Measurements from ENCODE around the gene NGLY1. TPM values are rescaled to one million over a fixed set of nuclear protein-coding genes. Genes with fewer than 3 reads are reported as not detected.

NGLY1 gene
- total and polyA plus RNA-seq, 2 of the 8 experiments (the other 6 are each of a cell fraction or from before 2014, with no cell fraction given) = 3.1 to 24.8 TPM

DNA sequence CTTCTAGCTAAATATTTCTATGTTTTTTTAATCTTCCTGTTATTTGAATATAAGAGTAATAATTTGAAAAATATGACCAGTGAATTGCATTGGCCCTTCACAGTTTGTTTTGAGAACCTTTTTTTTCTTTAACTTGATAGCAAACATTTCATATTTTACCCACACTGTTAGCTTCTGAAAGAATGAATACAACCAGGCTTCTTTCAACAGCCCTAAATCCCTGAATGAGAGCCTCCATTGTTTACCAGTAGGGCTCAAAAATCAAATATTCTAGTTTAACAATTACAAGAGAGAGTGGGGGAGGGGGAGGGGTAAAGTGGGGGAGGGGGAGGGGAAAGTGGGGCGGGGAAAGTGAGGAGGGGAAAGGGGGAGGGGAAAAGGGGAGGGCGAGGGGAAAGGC lies 104.1 kb downstream of the NGLY1 start:
- Histone ChIP-seq H2BK120ac (replicated peaks; ENCODE audit: low read depth, low read length) (no peak overlapping the region), H2AFZ (ENCODE audit: low read length) (no peak overlapping the region), H3K4me1 (replicated peaks in 1 of 4; ENCODE audit: control insufficient read depth in 3 of 4, insufficient read depth in 4 of 4, low read length in 3 of 4) (no peaks in the 10 kb centered on the region; a peak in 1 of 7 replicates), H4K91ac (replicated peaks; ENCODE audit: insufficient read length, low read length) (no peak overlapping the region), H4K8ac (ENCODE audit: extremely low read depth, insufficient read depth, low read length) (no peak overlapping the region), H3K9ac (replicated peaks in 1 of 4; ENCODE audit: extremely low read depth in 1 of 4, low read depth in 3 of 4, low read length in 3 of 4) (no peak overlapping the region), H3K36me3 (ENCODE audit: control insufficient read depth in 2 of 4, insufficient read depth in 4 of 4, low read length in 3 of 4) (no peaks in the 10 kb centered on the region), H3K9me3 (ENCODE audit: insufficient read depth in 2 of 2, low read depth in 1 of 2, low read length in 1 of 2) (no peaks in the 10 kb centered on the region), H3K27ac (ENCODE audit: low read depth, low read length) (no peak overlapping the region), H2BK12ac (ENCODE audit: low read depth, low read length) (no peak overlapping the region), H2BK15ac (ENCODE audit: low read length) (no peak overlapping the region), H2BK20ac (ENCODE audit: low read length) (no peak overlapping the region), H3K23ac (ENCODE audit: insufficient read length) (no peak overlapping the region), H2AK5ac (ENCODE audit: low read depth, low read length) (no peak overlapping the region), H4K5ac (ENCODE audit: insufficient read length, low read depth, low read length) (no peak overlapping the region), H3K4ac (replicated peaks; ENCODE audit: insufficient read length, low read depth, low read length) (no peak overlapping the region), H4K20me1 (replicated peaks in 1 of 2; ENCODE audit: control insufficient read depth in 1 of 2, insufficient read depth in 2 of 2, low read length in 2 of 2) (no peaks in the 10 kb centered on the region), H3K4me2 (ENCODE audit: insufficient read depth in 1 of 2, low read depth in 2 of 2, low read length in 2 of 2) (no peak overlapping the region), H3K27me3 (replicated peaks in 1 of 4; ENCODE audit: control insufficient read depth in 3 of 4, extremely low read depth in 1 of 4, insufficient read depth in 3 of 4, low read length in 3 of 4) (no peaks in the 10 kb centered on the region), H3K18ac (ENCODE audit: extremely low read depth, low read length) (no peak overlapping the region), H3K56ac (replicated peaks; ENCODE audit: insufficient read length, low read depth, low read length) (no peak overlapping the region), H3K4me3 (ENCODE audit: extremely low read depth in 1 of 4, insufficient read depth in 2 of 4, low read depth in 3 of 4, low read length in 4 of 4) (no peak overlapping the region), H3K23me2 (ENCODE audit: low read depth, low read length) (no peaks in the 10 kb centered on the region), H3K79me1 (ENCODE audit: low read depth, low read length) (no peaks in the 10 kb centered on the region), H3K14ac (ENCODE audit: insufficient read length) (no peak overlapping the region), H2BK5ac (ENCODE audit: low read depth, low read length) (no peak overlapping the region), H3K79me2 (ENCODE audit: control insufficient read depth in 1 of 2, insufficient read depth in 2 of 2, low read length in 2 of 2) (no peaks in the 10 kb centered on the region)
- 71% methylated on average over 1 of the region's 2 CpGs; no CpG with 5 or more reads in 1 of the 2 experiments for WGBS, 2 experiments (ENCODE audit: extremely low coverage in 1 of 2, insufficient coverage in 1 of 2, insufficient read length in 1 of 2, insufficient replicate concordance in 2 of 2, low coverage in 1 of 2, low lambda C conversion rate in 2 of 2, missing lambda C conversion rate in 1 of 2)
- CTCF ChIA-PET (ENCODE audit: partially characterized antibody) = interaction anchor here (1.0 kb wide), 1 partner anchor 13 kb away, joined by 3 read pairs; no protein-coding TSS in a partner anchor
- POLR2A ChIA-PET (ENCODE audit: partially characterized antibody) = interaction anchor here (1.4 kb wide), 1 partner anchor 102 kb away, joined by 3 read pairs; no protein-coding TSS in a partner anchor
- FAIRE-seq = no peak
- DNase-seq (ENCODE audit: low read depth in 1 of 2, low spot score in 2 of 2) = no peak
- TF ChIP-seq JUN (IDR thresholded peaks at IDR 0.05; ENCODE audit: low read depth, low read length) (no peak), SP1 (IDR thresholded peaks at IDR 0.05; ENCODE audit: low read depth, low read length) (no peak), TAF7 (optimal IDR thresholded peaks at IDR 0.05; ENCODE audit: borderline replicate concordance, low read depth, low read length) (no peak), SP2 (IDR thresholded peaks at IDR 0.05; ENCODE audit: low read length) (no peak), GABPA (IDR thresholded peaks at IDR 0.05; ENCODE audit: borderline replicate concordance, insufficient read depth, low read length) (no peak), GTF2F1 (IDR thresholded peaks at IDR 0.05; ENCODE audit: borderline replicate concordance, low read depth, low read length) (no peak), BACH1 (IDR thresholded peaks at IDR 0.05; ENCODE audit: low read length) (no peak), ATF3 (IDR thresholded peaks at IDR 0.05; ENCODE audit: insufficient read depth, low read depth, low read length) (no peak), CHD1 (IDR thresholded peaks at IDR 0.05; ENCODE audit: low read depth, low read length) (no peak), CBX5 (IDR thresholded peaks at IDR 0.05; ENCODE audit: low read depth, low read length) (no peak), FOSL1 (IDR thresholded peaks at IDR 0.05; ENCODE audit: insufficient read depth, low read depth, low read length) (no peak), SAP30 (IDR thresholded peaks at IDR 0.05; ENCODE audit: insufficient read depth, insufficient replicate concordance, low read length) (no peak), ZNF274 (IDR thresholded peaks at IDR 0.05; ENCODE audit: borderline replicate concordance, extremely low read depth, low read length) (no peak), CTBP2 (IDR thresholded peaks at IDR 0.05; ENCODE audit: borderline replicate concordance, insufficient read depth, insufficient read length, low read length) (no peak)
